Endodermal cell (in vitro differentiated cells): Measurements from ENCODE around the gene ACVRL1. TPM values are rescaled to one million over a fixed set of nuclear protein-coding genes. Genes with fewer than 3 reads are reported as not detected.
"Not testable (repeated sequence)": the region's sequence is repeated elsewhere in the genome, so short reads cannot be mapped to it uniquely, and the experiment has no call there.

Experiments used
- DNase-seq: peaks from one replicate; pipeline ENCODE4 v3.0.0-alpha.2; 2017
- H3K27ac ChIP-seq: 2 replicates; pipeline ENCODE4 v1.5.1; 2013; ENCODE audit warnings: mild to moderate bottlenecking, low read depth, low read length, moderate library complexity
- H3K27me3 ChIP-seq: 2 replicates; pipeline ENCODE4 v1.6.1; 2013; ENCODE audit warnings: mild to moderate bottlenecking, low read length, moderate library complexity; ENCODE audit not compliant: insufficient read depth, control insufficient read depth, poor library complexity, severe bottlenecking
- H3K36me3 ChIP-seq: 2 replicates; pipeline ENCODE4 v1.7.0; 2013; ENCODE audit warnings: mild to moderate bottlenecking, low read length, moderate library complexity; ENCODE audit not compliant: control insufficient read depth, insufficient read depth
- H3K4me1 ChIP-seq: one replicate; pipeline ENCODE4 v1.7.0; 2013; ENCODE audit warnings: low read length; ENCODE audit not compliant: control insufficient read depth, insufficient read depth
- H3K4me3 ChIP-seq: 2 replicates; pipeline ENCODE4 v1.5.1; 2013; ENCODE audit warnings: mild to moderate bottlenecking, low read length, moderate library complexity
- H3K9ac ChIP-seq: 2 replicates; pipeline ENCODE4 v1.6.1; 2013; ENCODE audit warnings: mild to moderate bottlenecking, low read length, moderate library complexity; ENCODE audit not compliant: poor library complexity, severe bottlenecking; ENCODE audit errors: extremely low read depth
- H3K9me3 ChIP-seq: 2 replicates; pipeline ENCODE4 v1.6.1; 2013; ENCODE audit warnings: mild to moderate bottlenecking, low read length, moderate library complexity; ENCODE audit not compliant: control insufficient read depth
- H3K27ac Mint-ChIP-seq: 2 replicates; pipeline ENCODE4 v1.8.0; 2020; ENCODE audit warnings: mixed read lengths
- H3K27me3 Mint-ChIP-seq: 2 replicates; pipeline ENCODE4 v1.8.0; 2021; ENCODE audit warnings: mild to moderate bottlenecking, mixed read lengths; ENCODE audit not compliant: insufficient read depth
- H3K36me3 Mint-ChIP-seq: 2 replicates; pipeline ENCODE4 v1.8.0; 2020; ENCODE audit warnings: low read depth, mixed read lengths
- H3K4me1 Mint-ChIP-seq: 2 replicates; pipeline ENCODE4 v1.8.0; 2020; ENCODE audit warnings: mixed read lengths
- H3K4me3 Mint-ChIP-seq: 2 replicates; pipeline ENCODE4 v1.8.0; 2020; ENCODE audit warnings: mild to moderate bottlenecking, moderate library complexity, mixed read lengths
- H3K9me3 Mint-ChIP-seq: 2 replicates; pipeline ENCODE4 v1.8.0; 2020; ENCODE audit warnings: mild to moderate bottlenecking, mixed read lengths
- CTCF ChIP-seq: fragments of 200-600 bp; sonication (generic); conservative IDR thresholded peaks from 2 replicates; pipeline ENCODE4 v1.5.0; 2021; ENCODE audit warnings: antibody characterized with exemption, mild to moderate bottlenecking
- WGBS, 2 experiments: methylation state at CpG; one replicate each; pipeline versions ENCODE4 v1.1.5 to v1.1.7; 2013; ENCODE audit warnings: missing lambda C conversion rate in 2 of 2, mixed read lengths in 1 of 2; ENCODE audit not compliant: insufficient coverage in 1 of 2, insufficient read length in 1 of 2; 5-methylcytosine and 5-hydroxymethylcytosine counted together
- total RNA-seq, 2 donors: library from RNA; stranded (reverse); fragmentation: NEBNext Ultra II Directional in 1 of 2; extraction: Animal tissue kit (Norgen Biotek cat#: 25700) in 1 of 2; gene quantifications; 2 replicates in 1 of 2; 3 replicates in 1 of 2; pipeline ENCODE4 v1.2.1, GENCODE V29; 2021

Gene ACVRL1
- total RNA-seq, 2 donors from 2014 or later: 0.42 to 0.64 TPM

DNA sequence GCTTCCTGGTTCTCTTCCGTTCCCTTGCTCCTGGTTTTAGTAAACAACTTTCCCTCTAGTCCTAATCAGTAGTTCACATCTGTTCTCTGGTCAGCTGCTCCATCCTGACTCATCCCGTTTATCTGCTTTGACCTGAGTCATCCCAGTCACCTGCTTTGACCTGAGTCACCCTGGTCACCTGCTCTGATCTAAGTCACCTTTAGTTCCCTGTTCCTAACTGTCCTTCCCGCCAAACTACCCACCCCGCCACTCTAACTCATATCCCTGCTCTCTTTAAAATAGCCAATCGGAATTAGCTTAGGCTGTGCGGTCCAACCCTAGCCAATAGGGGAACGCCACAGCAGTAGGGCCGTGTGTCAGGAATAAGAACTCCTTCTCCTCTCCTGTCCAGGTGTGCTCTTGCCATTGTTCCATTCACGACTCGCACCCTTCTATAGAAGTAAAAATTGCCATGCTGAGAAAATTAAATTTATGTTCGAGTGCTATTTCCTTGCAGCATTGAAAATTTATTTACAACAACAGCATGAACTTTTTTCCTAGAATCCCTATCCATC, 22.6 kb upstream of the ACVRL1 start:
- peaks cover 1% of the 10 kb centered on the region for H3K4me1 Mint-ChIP-seq

GRCh38 chr12:51885294-51886020, 21.8 kb upstream of the ACVRL1 start:
- not testable (repeated sequence) for H3K4me1 ChIP-seq, H3K36me3 Mint-ChIP-seq, H3K4me3 Mint-ChIP-seq, DNase-seq, H3K9ac ChIP-seq, H3K27ac Mint-ChIP-seq, H3K27ac ChIP-seq, H3K9me3 Mint-ChIP-seq, H3K27me3 ChIP-seq, H3K4me1 Mint-ChIP-seq, H3K9me3 ChIP-seq, H3K4me3 ChIP-seq, H3K36me3 ChIP-seq
- WGBS, 2 experiments: 91 to 95% methylated on average over 10 of the region's 10 CpGs
- H3K27me3 Mint-ChIP-seq: peaks cover 31% of the 10 kb centered on the region

More for the DNA sequence above, 22.6 kb upstream of the ACVRL1 start:
- no peaks in the 10 kb centered on the region for H3K36me3 ChIP-seq
- Mint-ChIP-seq H3K27ac (no peak overlapping the region), H3K36me3 (no peaks in the 10 kb centered on the region), H3K27me3 (peaks cover 30% of the 10 kb centered on the region), H3K9me3 (no peaks in the 10 kb centered on the region), H3K4me3 (no peak overlapping the region)
- TF ChIP-seq CTCF: no peak
- DNase-seq: peak; percentile 79
- no peaks in the 10 kb centered on the region for H3K4me1 ChIP-seq
- no peak overlapping the region for H3K27ac ChIP-seq
- no peak overlapping the region for H3K9ac ChIP-seq
- H3K9me3 ChIP-seq: no peaks in the 10 kb centered on the region
- H3K27me3 ChIP-seq: peaks cover 7% of the 10 kb centered on the region
- WGBS, 2 experiments: 90 to 94% methylated on average over 7 to 11 of the region's 11 CpGs
- H3K4me3 ChIP-seq: no peak overlapping the region

DNA sequence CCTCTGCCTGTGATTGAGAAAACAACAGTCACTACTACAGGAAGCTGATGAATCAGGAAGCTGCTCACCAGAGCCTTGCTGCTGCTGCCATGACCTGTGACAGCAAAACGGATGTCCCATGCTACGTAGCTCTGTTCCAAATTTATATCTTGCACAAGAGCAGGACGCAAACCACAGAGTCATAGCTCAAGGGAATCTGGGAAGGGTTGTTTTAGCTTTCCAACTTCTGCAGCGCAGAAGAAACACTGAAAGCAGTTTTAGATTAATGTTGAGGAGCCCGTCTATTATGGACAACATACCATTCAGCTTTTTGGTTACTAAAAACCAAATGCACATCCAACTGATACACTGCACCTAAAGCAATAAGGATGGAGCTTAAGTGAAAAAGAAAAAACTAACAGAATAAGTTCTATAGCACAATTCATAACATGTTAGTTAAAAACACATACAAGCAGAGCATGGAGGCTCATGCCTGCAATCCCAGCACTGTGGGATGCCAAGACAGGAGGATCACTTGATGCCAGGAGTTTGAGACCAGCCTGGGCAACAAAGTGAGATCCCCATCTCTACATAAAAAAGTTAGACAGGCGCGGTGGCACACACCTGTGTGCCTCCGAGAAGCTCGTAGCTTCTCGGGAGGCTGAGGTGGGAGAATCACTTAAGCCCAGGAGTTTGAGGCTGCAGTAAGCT, 21.1 kb upstream of the ACVRL1 start:
- Mint-ChIP-seq H3K27ac (no peak overlapping the region), H3K4me1 (peaks cover 1% of the 10 kb centered on the region), H3K4me3 (no peak overlapping the region), H3K27me3 (peaks cover 31% of the 10 kb centered on the region), H3K9me3 (no peaks in the 10 kb centered on the region), H3K36me3 (no peaks in the 10 kb centered on the region)
- Histone ChIP-seq H3K9ac (no peak overlapping the region), H3K4me1 (no peaks in the 10 kb centered on the region), H3K36me3 (no peaks in the 10 kb centered on the region), H3K27ac (no peak overlapping the region), H3K9me3 (no peaks in the 10 kb centered on the region), H3K27me3 (peaks cover 7% of the 10 kb centered on the region), H3K4me3 (no peak overlapping the region)
- 86 to 88% methylated on average over 4 to 10 of the region's 10 CpGs for WGBS, 2 experiments
- DNase-seq: peak; percentile 69
- TF ChIP-seq CTCF: no peak
